Ishikawa (cell line): ENCODE data around the gene SNX27.

ENCODE experiments used
- EP300 ChIP-seq: IDR thresholded peaks from 2 replicates; pipeline ENCODE4 v1.6.1; 2012; ENCODE audit warnings: borderline replicate concordance
- MAX ChIP-seq: IDR thresholded peaks from 2 replicates; pipeline ENCODE4 v1.6.1; 2012
- RAD21 ChIP-seq: IDR thresholded peaks from 2 replicates; pipeline ENCODE4 v1.6.1; 2012; ENCODE audit warnings: low read depth

- no peak for TF ChIP-seq EP300
- no peak for TF ChIP-seq RAD21
- TF ChIP-seq MAX, result no peak
Measured at GRCh38 chr1:151621351-151621750, 9.5 kb downstream of the SNX27 start.
